K562 (cell line): ENCODE results near the gene DENND1A. TPM values are rescaled to one million over a fixed set of nuclear protein-coding genes. Genes with fewer than 3 reads are reported as not detected.
A peak's percentile ranks its signal among the peaks of the same experiment; 100 is the strongest.

ENCODE experiments used
- ATAC-seq: fragments of 200-7000 bp; cut with Tn5 transposase; 3 replicates; pipeline ENCODE4 v1.9.1; 2020; ENCODE audit warnings: moderate library complexity
- BruUV-seq: library from RNA; stranded (reverse); fragments of 400-500 nt; replicated peaks from 2 replicates; lab custom pipeline; 2021; lab: Mats Ljungman, UMichigan
- CTCF ChIA-PET: fragments of 300-600 bp; formaldehyde crosslinking; extraction: SDS; loops from one replicate; lab custom pipeline; 2021; ENCODE audit warnings: low intra/inter-chr PET ratio; lab: Yijun Ruan, JAX
- POLR2A ChIA-PET: fragments of 300-600, 350-650 bp; sonication (Branson Sonifier 250); formaldehyde crosslinking; extraction: SDS; loops from one replicate; lab custom pipeline; 2021; ENCODE audit warnings: antibody characterized with exemption, inconsistent platforms; lab: Yijun Ruan, JAX
- DNase-seq, 4 experiments: peaks; one replicate each; pipeline versions ENCODE4 v3.0.0 to v3.0.0-alpha.2; 2011 to 2018; ENCODE audit warnings: low spot score in 3 of 4, mixed read lengths in 3 of 4; ENCODE audit errors: extremely low read depth in 1 of 4
- FAIRE-seq: peaks from 2 replicates; lab custom pipeline; 2011; peaks lifted over from hg19 to GRCh38; lab: Jason Lieb, UNC
- H2AFZ ChIP-seq: 2 replicates; pipeline ENCODE4 v1.6.0; 2011; ENCODE audit warnings: low read depth, low read length, control low read depth, inconsistent platforms
- H3K27ac ChIP-seq: fragments of 200-600 bp; 3 replicates; pipeline ENCODE4 v1.8.0; 2011; ENCODE audit warnings: low read depth, mild to moderate bottlenecking, control low read depth, inconsistent platforms, low read length, moderate library complexity, mixed read lengths; ENCODE audit errors: extremely low read depth
- H3K27me3 ChIP-seq, 2 experiments: fragments of 300-600 bp in 1 of 2; 2 replicates in 1 of 2; 3 replicates in 1 of 2; pipeline versions ENCODE4 v1.6.0 to v1.8.0; 2011; ENCODE audit warnings: inconsistent platforms in 2 of 2, low read length in 2 of 2, mild to moderate bottlenecking in 1 of 2, mixed read lengths in 1 of 2, moderate library complexity in 1 of 2; ENCODE audit not compliant: control insufficient read depth in 2 of 2, insufficient read depth in 2 of 2
- H3K36me3 ChIP-seq: fragments of 300-600 bp; 3 replicates; pipeline ENCODE4 v1.8.0; 2011; ENCODE audit warnings: mild to moderate bottlenecking, low read length, inconsistent platforms; ENCODE audit not compliant: control insufficient read depth, insufficient read depth
- H3K4me1 ChIP-seq, 2 experiments: fragments of 200-600 bp in 1 of 2; replicated peaks in 1 of 2; 2 replicates in 1 of 2; 3 replicates in 1 of 2; pipeline versions ENCODE4 v1.5.1 to v1.8.0; 2011; ENCODE audit warnings: inconsistent platforms in 2 of 2, low read length in 2 of 2, mild to moderate bottlenecking in 1 of 2, mixed read lengths in 1 of 2, moderate library complexity in 1 of 2; ENCODE audit not compliant: control insufficient read depth in 2 of 2, insufficient read depth in 2 of 2
- H3K4me2 ChIP-seq: 2 replicates; pipeline ENCODE4 v1.6.1; 2011; ENCODE audit warnings: low read length, control low read depth, inconsistent platforms, mixed read lengths; ENCODE audit not compliant: insufficient read depth
- H3K4me3 ChIP-seq: fragments of 200-600 bp; sonication (generic), shearing (Covaris generic); 2 replicates; pipeline ENCODE4 v1.5.1; 2016; ENCODE audit warnings: control low read depth, inconsistent platforms
- H3K79me2 ChIP-seq: fragments of 200-600 bp; 3 replicates; pipeline ENCODE4 v1.8.0; 2011; ENCODE audit warnings: low read length, inconsistent platforms; ENCODE audit not compliant: control insufficient read depth, insufficient read depth
- H3K9ac ChIP-seq, 2 experiments: 2 replicates each; pipeline versions ENCODE4 v1.6.0 to v1.6.1; 2011; ENCODE audit warnings: low read depth in 2 of 2, low read length in 2 of 2, control low read depth in 1 of 2, inconsistent platforms in 1 of 2, mild to moderate bottlenecking in 1 of 2, mixed read lengths in 1 of 2; ENCODE audit not compliant: insufficient read depth in 1 of 2
- H3K9me1 ChIP-seq: one replicate; pipeline ENCODE4 v1.6.0; 2011; ENCODE audit warnings: inconsistent platforms, mild to moderate bottlenecking, low read length, moderate library complexity; ENCODE audit not compliant: control insufficient read depth, insufficient read depth
- H3K9me3 ChIP-seq: replicated peaks from 2 replicates; pipeline ENCODE4 v1.5.1; 2011; ENCODE audit warnings: low read depth, low read length, inconsistent platforms; ENCODE audit not compliant: control insufficient read depth, insufficient read depth
- H4K20me1 ChIP-seq: replicated peaks from 2 replicates; pipeline ENCODE4 v1.6.1; 2011; ENCODE audit warnings: low read length, inconsistent platforms, mixed read lengths; ENCODE audit not compliant: control insufficient read depth, insufficient read depth
- ARID3A ChIP-seq: IDR thresholded peaks from 2 replicates; pipeline ENCODE4 v1.6.1; 2012; ENCODE audit warnings: low read depth, low read length, improper control_type of control experiment, borderline replicate concordance
- C11orf30 ChIP-seq: fragments of 450-650 bp; IDR thresholded peaks from 2 replicates; pipeline ENCODE4 v1.6.1; 2016; ENCODE audit warnings: low read depth, mild to moderate bottlenecking
- CTCF ChIP-seq, 3 experiments: IDR thresholded peaks in 2 of 3; conservative IDR thresholded peaks in 1 of 3; 2 replicates each; pipeline ENCODE4 v1.5.1; 2011 to 2012; ENCODE audit warnings: low read length in 3 of 3, mild to moderate bottlenecking in 3 of 3, control low read depth in 2 of 3, improper control_type of control experiment in 1 of 3, inconsistent platforms in 1 of 3, low read depth in 1 of 3, mixed read lengths in 1 of 3, moderate library complexity in 1 of 3; ENCODE audit not compliant: insufficient read depth in 2 of 3
- MAFF ChIP-seq: IDR thresholded peaks from 2 replicates; pipeline ENCODE4 v1.6.1; 2012; ENCODE audit warnings: low read length, improper control_type of control experiment
- MAFG ChIP-seq: fragments of 450-650 bp; conservative IDR thresholded peaks from 2 replicates; pipeline ENCODE4 v1.6.1; 2016; ENCODE audit warnings: missing genetic modification characterization, missing compliant biosample characterization
- NFE2 ChIP-seq: IDR thresholded peaks from 2 replicates; pipeline ENCODE4 v1.6.1; 2014; ENCODE audit warnings: antibody characterized with exemption, low read depth
- ZNF316 ChIP-seq: fragments of 450-650 bp; IDR thresholded peaks from 2 replicates; pipeline ENCODE4 v1.6.1; 2016
- ZNF699 ChIP-seq: fragments of 250-450 bp; sonication (Bioruptor Pico); IDR thresholded peaks from 2 replicates; pipeline ENCODE4 v1.8.0; 2021; ENCODE audit warnings: mild to moderate bottlenecking, moderate library complexity; ENCODE audit not compliant: insufficient replicate concordance
- ZNF778 ChIP-seq: fragments of 450-650 bp; formaldehyde crosslinking; IDR thresholded peaks from 2 replicates; pipeline ENCODE4 v1.4.0; 2020; ENCODE audit warnings: mild to moderate bottlenecking, moderate library complexity
- WGBS: fragments of 100-300 bp; shearing (Covaris generic); methylation state at CpG from one replicate; pipeline ENCODE4 v1.1.6; 2016; ENCODE audit warnings: low coverage, mixed read lengths; ENCODE audit not compliant: insufficient coverage; ENCODE audit errors: missing lambda C conversion rate; 5-methylcytosine and 5-hydroxymethylcytosine counted together
- in situ Hi-C: fragments of 300-500 bp; cut with MboI; formaldehyde crosslinking; loops from 4 replicates; pipeline ENCODE4 v1.15.0; 2018; ENCODE audit warnings: inconsistent platforms, mixed read lengths
- intact Hi-C: fragments of 100-400 bp; cut with micrococcal nuclease; formaldehyde crosslinking; loops from 2 replicates; pipeline ENCODE4 v1.14.2; 2022
- polyA plus RNA-seq, 8 experiments: library from polyadenylated mRNA; depleted of rRNA in 4 of 8; stranded (reverse) in 5 of 8; unstranded in 3 of 8; fragments of >200 nt; fragmentation: Nextera tagmentation in 2 of 8; fragmentation: Illumina TruSeq in 1 of 8; extraction: Ambion mirVana in 2 of 8; extraction: Trizol in 1 of 8; gene quantifications; 2 replicates each; pipeline versions ENCODE4 v1.2.1 to v1.2.3, GENCODE V29; 2011 to 2014; ENCODE audit warnings: inconsistent platforms in 1 of 8, missing spikeins in 1 of 8
- total RNA-seq, 7 experiments: library from RNA; depleted of rRNA in 6 of 7; stranded (reverse); fragments of >200 nt in 6 of 7; fragmentation: Illumina TruSeq in 2 of 7; extraction: Trizol in 2 of 7; gene quantifications; 2 replicates each; pipeline versions ENCODE4 v1.2.1 to v1.2.3, GENCODE V29; 2011 to 2021; ENCODE audit warnings: low replicate concordance in 1 of 7

Gene DENND1A
- total and polyA plus RNA-seq, 9 of the 15 experiments (the other 6 are each of a cell fraction or from before 2014, with no cell fraction given) = 7.6 to 29.5 (median 15.7) TPM

GRCh38 chr9:123710299-123710698, 219.6 kb downstream of the DENND1A start:
- intact Hi-C loops (no loop called here), in situ Hi-C loops (no loop called here)
- no peak overlapping the region for H3K27ac ChIP-seq
- TF ChIP-seq NFE2 = peak; percentile 68
- no peak for TF ChIP-seq CTCF (IDR thresholded peaks at IDR 0.05 in 2 of 3, conservative IDR thresholded peaks at IDR 0.05 in 1 of 3; ENCODE audit: insufficient read depth in 2 of 3, low read depth in 1 of 3, low read length in 3 of 3)
- TF ChIP-seq ARID3A = peak; percentile 59; the same call in 1 of the 2 replicates
- peak; percentile 81 for TF ChIP-seq MAFG (tag)
- peak; percentile 85 for TF ChIP-seq ZNF316
- TF ChIP-seq ZNF778 (CRISPR knock-in tag) = no peak
- TF ChIP-seq ZNF699 (CRISPR knock-in tag) = no peak
- peak; percentile 83 for TF ChIP-seq C11orf30
- peak; percentile 55; the same call in 1 of the 2 replicates for TF ChIP-seq MAFF
- H3K9me3 ChIP-seq = no peaks in the 10 kb centered on the region
- DNase-seq (no peak), ATAC-seq (no peak), FAIRE-seq (no peak)
- WGBS = 50% methylated on average over 1 of the region's 1 CpG
- CTCF ChIA-PET = no interaction called here
- no peaks in the 10 kb centered on the region for H3K79me2 ChIP-seq
- H3K4me1 ChIP-seq = no peaks in the 10 kb centered on the region
- H3K4me3 ChIP-seq = no peak overlapping the region
- H3K9me1 ChIP-seq = no peaks in the 10 kb centered on the region
- no TSS peak for BruUV-seq
- H3K36me3 ChIP-seq = no peaks in the 10 kb centered on the region
- no peak overlapping the region for H3K4me2 ChIP-seq
- no peaks in the 10 kb centered on the region for H4K20me1 ChIP-seq
- no peak overlapping the region for H2AFZ ChIP-seq
- H3K27me3 ChIP-seq = no peaks in the 10 kb centered on the region
- no peak overlapping the region for H3K9ac ChIP-seq
- POLR2A ChIA-PET = interaction anchor here (0.7 to 1.3 kb wide), 2 partner anchors 9 to 159 kb away, joined by 3 to 4 read pairs; no protein-coding TSS in a partner anchor
